Measurements from ENCODE around the gene FHIT. TPM values are rescaled to one million over a fixed set of nuclear protein-coding genes. Genes with fewer than 3 reads are reported as not detected.
A peak's percentile ranks its signal among the peaks of the same experiment; 100 is the strongest.

Gene FHIT
- total and polyA plus RNA-seq, 11 donors, result 4.2 to 26.8 (median 16.5) TPM

- DNase-seq (no peak), ATAC-seq (no peak)
- no peaks in the 10 kb centered on the region for H3K4me1 ChIP-seq
- no peak overlapping the region for H3K4me3 ChIP-seq
- TF ChIP-seq POLR2A (IDR thresholded peaks at IDR 0.05), result no peak
- no peak for TF ChIP-seq CTCF (IDR thresholded peaks at IDR 0.05)
- no peak overlapping the region for H3K27ac ChIP-seq
- intact Hi-C loops (cut with DNase I), result no loop called here
- no peaks in the 10 kb centered on the region for H3K27me3 ChIP-seq
- H3K36me3 ChIP-seq, result no peaks in the 10 kb centered on the region
- no peaks in the 10 kb centered on the region for H3K9me3 ChIP-seq
- WGBS, 4 donors, result 75 to 87% (median 82%) methylated on average over 4 of the region's 4 CpGs
Measured at GRCh38 chr3:61005591-61005990, 245.7 kb downstream of the FHIT start.

- intact Hi-C loops (cut with DNase I), result no loop called here
- H3K4me3 ChIP-seq, result no peak overlapping the region
- WGBS, 4 donors, result 88 to 90% (median 89%) methylated on average over 3 of the region's 3 CpGs
- no peaks in the 10 kb centered on the region for H3K4me1 ChIP-seq
- ATAC-seq (no peak), DNase-seq (no peak)
- TF ChIP-seq POLR2A (IDR thresholded peaks at IDR 0.05) (no peak), CTCF (IDR thresholded peaks at IDR 0.05) (no peak)
- no peaks in the 10 kb centered on the region for H3K36me3 ChIP-seq
- H3K27me3 ChIP-seq, result no peaks in the 10 kb centered on the region
- H3K9me3 ChIP-seq, result no peaks in the 10 kb centered on the region
- H3K27ac ChIP-seq, result no peak overlapping the region
Measured at GRCh38 chr3:60998858-60999257, 252.4 kb downstream of the FHIT start.

GRCh38 chr3:60992395-60992794 is 258.9 kb downstream of the FHIT start:
- peak in 3 of 5 donors; percentile 23 to 43 (median 33) for DNase-seq
- Histone ChIP-seq H3K4me1 (peaks cover 0 to 21% (median 0%) of the 10 kb centered on the region in 12 donors), H3K9me3 (no peaks in the 10 kb centered on the region), H3K4me3 (no peak overlapping the region), H3K36me3 (no peaks in the 10 kb centered on the region), H3K27me3 (no peaks in the 10 kb centered on the region), H3K27ac (peak overlapping the region in 2 of 12 donors; percentile 31 to 37)
- WGBS, 4 donors, result 25 to 41% (median 32%) methylated on average over 5 of the region's 5 CpGs
- intact Hi-C loops (cut with DNase I), result no loop called here
- TF ChIP-seq CTCF (IDR thresholded peaks at IDR 0.05) (no peak), POLR2A (IDR thresholded peaks at IDR 0.05) (no peak)
- ATAC-seq, result peak; percentile 68 to 75 (median 74)

- 46 to 57% (median 52%) methylated on average over 3 of the region's 3 CpGs for WGBS, 4 donors
- TF ChIP-seq CTCF (IDR thresholded peaks at IDR 0.05) (no peak), POLR2A (IDR thresholded peaks at IDR 0.05) (no peak)
- H3K4me1 ChIP-seq, result peaks cover 0 to 21% (median 0%) of the 10 kb centered on the region in 12 donors
Measured at GRCh38 chr3:60990442-60990730, 260.9 kb downstream of the FHIT start.

More at GRCh38 chr3:60990442-60990730, 260.9 kb downstream of the FHIT start:
- Histone ChIP-seq H3K36me3 (no peaks in the 10 kb centered on the region), H3K27ac (no peak overlapping the region), H3K27me3 (no peaks in the 10 kb centered on the region), H3K4me3 (no peak overlapping the region), H3K9me3 (peaks cover 0 to 6% (median 0%) of the 10 kb centered on the region in 12 donors)
- ATAC-seq, result no peak
- DNase-seq, result no peak
- intact Hi-C loops (cut with DNase I), result no loop called here
